NCI-H774 (cell line): ENCODE results near the gene DLGAP4.

ENCODE experiments used
- DNase-seq: peaks from one replicate; lab custom pipeline; 2025; lab: John Stamatoyannopoulos, UW

Gene DLGAP4

GRCh38 chr20:36322131-36322530 is 16.0 kb downstream of the DLGAP4 start:
- DNase-seq: no peak

GRCh38 chr20:36330091-36330490 is 24.0 kb downstream of the DLGAP4 start:
- DNase-seq: no peak

GRCh38 chr20:36331209-36331608 is 25.1 kb downstream of the DLGAP4 start:
- no peak for DNase-seq

GRCh38 chr20:36333841-36334240 is 27.7 kb downstream of the DLGAP4 start:
- no peak for DNase-seq

- no peak for DNase-seq
Observed at GRCh38 chr20:36334281-36335205, 28.4 kb downstream of the DLGAP4 start.

- DNase-seq: no peak
Observed at GRCh38 chr20:36335206-36335870, 29.2 kb downstream of the DLGAP4 start.

- no peak for DNase-seq
Observed at GRCh38 chr20:36336204-36336603, 30.1 kb downstream of the DLGAP4 start.

GRCh38 chr20:36336954-36337704 is 31.0 kb downstream of the DLGAP4 start:
- no peak for DNase-seq

GRCh38 chr20:36337886-36338285 is 31.7 kb downstream of the DLGAP4 start:
- DNase-seq: no peak

GRCh38 chr20:36339646-36340592 is 33.8 kb downstream of the DLGAP4 start:
- no peak for DNase-seq

GRCh38 chr20:36340593-36340990 is 34.5 kb downstream of the DLGAP4 start:
- no peak for DNase-seq

GRCh38 chr20:36341331-36342020 is 35.3 kb downstream of the DLGAP4 start:
- no peak for DNase-seq

GRCh38 chr20:36342331-36343120 is 36.4 kb downstream of the DLGAP4 start:
- no peak for DNase-seq

GRCh38 chr20:36343641-36344040 is 37.5 kb downstream of the DLGAP4 start:
- no peak for DNase-seq

- DNase-seq: no peak
Observed at GRCh38 chr20:36344517-36345132, 38.5 kb downstream of the DLGAP4 start.

- no peak for DNase-seq
Observed at GRCh38 chr20:36346256-36346655, 40.1 kb downstream of the DLGAP4 start.

GRCh38 chr20:36349384-36350170 is 43.4 kb downstream of the DLGAP4 start:
- no peak for DNase-seq

- no peak for DNase-seq
Observed at GRCh38 chr20:36350439-36350838, 44.3 kb downstream of the DLGAP4 start.

- no peak for DNase-seq
Observed at GRCh38 chr20:36351937-36352336, 45.8 kb downstream of the DLGAP4 start.
